Endothelial cell of umbilical vein (primary cell): Measurements from ENCODE around the gene GRIA3. TPM values are rescaled to one million over a fixed set of nuclear protein-coding genes. Genes with fewer than 3 reads are reported as not detected.

Source experiments
- BruUV-seq: library from RNA; stranded (reverse); fragments of 400-500 nt; replicated peaks from 2 replicates; lab custom pipeline; 2021; lab: Mats Ljungman, UMichigan
- CTCF ChIA-PET: fragments of 300-600, 350-600 bp; sonication (Branson Sonifier 250); formaldehyde crosslinking; loops from one replicate; lab custom pipeline; 2021; ENCODE audit warnings: antibody characterized with exemption, inconsistent platforms; lab: Charles Lee
- POLR2A ChIA-PET: fragments of 300-600, 350-600 bp; sonication (Branson Sonifier 250); formaldehyde crosslinking; loops from one replicate; lab custom pipeline; 2021; ENCODE audit warnings: antibody characterized with exemption, inconsistent platforms; lab: Charles Lee
- DNase-seq: peaks from one replicate; pipeline ENCODE4 v3.0.0-alpha.2; 2011; ENCODE audit warnings: low read depth, low spot score
- FAIRE-seq: peaks from 2 replicates; lab custom pipeline; 2011; peaks lifted over from hg19 to GRCh38; lab: Jason Lieb, UNC
- H2AFZ ChIP-seq: 2 replicates; pipeline ENCODE4 v1.6.0; 2012; ENCODE audit warnings: low read depth, low read length, control low read depth, inconsistent platforms
- H3K27ac ChIP-seq: 2 replicates; pipeline ENCODE4 v1.5.1; 2011; ENCODE audit warnings: low read depth, mild to moderate bottlenecking, control low read depth, low read length, moderate library complexity; ENCODE audit not compliant: insufficient read depth
- H3K27me3 ChIP-seq, 2 experiments: 2 replicates each; pipeline versions ENCODE4 v1.6.0 to v1.6.1; 2011; ENCODE audit warnings: low read length in 2 of 2, mixed read lengths in 1 of 2; ENCODE audit not compliant: control insufficient read depth in 2 of 2, insufficient read depth in 2 of 2
- H3K36me3 ChIP-seq, 2 experiments: 2 replicates in 1 of 2; 3 replicates in 1 of 2; pipeline ENCODE4 v1.5.1; 2011; ENCODE audit warnings: low read length in 2 of 2, mild to moderate bottlenecking in 1 of 2, moderate library complexity in 1 of 2; ENCODE audit not compliant: control insufficient read depth in 2 of 2, insufficient read depth in 2 of 2; ENCODE audit errors: extremely low read depth in 1 of 2
- H3K4me1 ChIP-seq: 3 replicates; pipeline ENCODE4 v1.5.1; 2011; ENCODE audit warnings: mild to moderate bottlenecking, low read length; ENCODE audit not compliant: control insufficient read depth, insufficient read depth; ENCODE audit errors: extremely low read depth
- H3K4me2 ChIP-seq: 2 replicates; pipeline ENCODE4 v1.6.1; 2011; ENCODE audit warnings: low read length, control low read depth, mixed read lengths; ENCODE audit not compliant: insufficient read depth
- H3K4me3 ChIP-seq, 3 experiments: fragments of 200-600 bp in 1 of 3; sonication (generic), shearing (Covaris generic) in 1 of 3; replicated peaks in 1 of 3; 2 replicates each; pipeline ENCODE4 v1.5.1; 2011 to 2016; ENCODE audit warnings: control low read depth in 3 of 3, low read length in 3 of 3, mild to moderate bottlenecking in 2 of 3, inconsistent platforms in 1 of 3, low read depth in 1 of 3, moderate library complexity in 1 of 3; ENCODE audit not compliant: insufficient read depth in 1 of 3
- H3K79me2 ChIP-seq: 2 replicates; pipeline ENCODE4 v1.6.0; 2012; ENCODE audit warnings: low read length, inconsistent platforms; ENCODE audit not compliant: control insufficient read depth, insufficient read depth
- H3K9ac ChIP-seq: replicated peaks from 2 replicates; pipeline ENCODE3; 2011; ENCODE audit warnings: low read length, control low read depth; ENCODE audit not compliant: insufficient read depth; ENCODE audit errors: extremely low read depth
- H3K9me1 ChIP-seq: replicated peaks from 3 replicates; pipeline ENCODE4 v1.6.0; 2011; ENCODE audit warnings: mild to moderate bottlenecking, low read length; ENCODE audit not compliant: control insufficient read depth, insufficient read depth; ENCODE audit errors: extremely low read depth
- H3K9me3 ChIP-seq: replicated peaks from 2 replicates; pipeline ENCODE4 v1.5.1; 2012; ENCODE audit warnings: low read length, inconsistent platforms; ENCODE audit not compliant: control insufficient read depth, insufficient read depth
- H4K20me1 ChIP-seq: replicated peaks from 2 replicates; pipeline ENCODE3; 2011; ENCODE audit warnings: mild to moderate bottlenecking, low read length; ENCODE audit not compliant: control insufficient read depth, insufficient read depth; ENCODE audit errors: extremely low read depth
- EZH2 ChIP-seq: IDR thresholded peaks from 2 replicates; pipeline ENCODE4 v1.6.1; 2012; ENCODE audit warnings: borderline replicate concordance, low read depth, mild to moderate bottlenecking, moderate library complexity, low read length, inconsistent platforms; ENCODE audit not compliant: severe bottlenecking
- FOS ChIP-seq: IDR thresholded peaks from 2 replicates; pipeline ENCODE4 v1.6.1; 2011; ENCODE audit warnings: mild to moderate bottlenecking, low read length, moderate library complexity, borderline replicate concordance; ENCODE audit not compliant: insufficient read depth
- GATA2 ChIP-seq: IDR thresholded peaks from 2 replicates; pipeline ENCODE4 v1.7.0; 2011; ENCODE audit warnings: low read depth, mild to moderate bottlenecking, moderate library complexity, mixed read lengths, low read length; ENCODE audit not compliant: insufficient read length, insufficient read depth
- JUN ChIP-seq: IDR thresholded peaks from 2 replicates; pipeline ENCODE4 v1.6.1; 2011; ENCODE audit warnings: borderline replicate concordance, low read depth; ENCODE audit not compliant: insufficient read length, insufficient read depth
- MYC ChIP-seq: IDR thresholded peaks from one replicate; pipeline ENCODE4 v1.6.1; 2011; ENCODE audit warnings: mild to moderate bottlenecking, low read depth, low read length
- POLR2A ChIP-seq: IDR thresholded peaks from 2 replicates; pipeline ENCODE4 v1.6.1; 2012; ENCODE audit warnings: low read depth, mild to moderate bottlenecking, control low read depth, low read length
- POLR2AphosphoS5 ChIP-seq: IDR thresholded peaks from 2 replicates; pipeline ENCODE4 v1.6.1; 2012; ENCODE audit warnings: low read depth, mild to moderate bottlenecking, control low read depth, low read length, moderate library complexity; ENCODE audit not compliant: insufficient read depth
- dilution Hi-C: fragments of 300-500 bp; cut with MboI; formaldehyde crosslinking; loops from one replicate; pipeline ENCODE4 v1.15.0; 2019; ENCODE audit warnings: low sequenced_read_pairs; ENCODE audit not compliant: extremely low pct_ligation_motif_present
- intact Hi-C: fragments of 100-400 bp; cut with micrococcal nuclease; formaldehyde crosslinking; loops from one replicate; pipeline ENCODE4 v1.10.0; 2022
- polyA plus RNA-seq, 4 experiments: library from polyadenylated mRNA; depleted of rRNA in 3 of 4; stranded (reverse) in 3 of 4; unstranded in 1 of 4; fragments of >200 nt; gene quantifications; 2 replicates each; pipeline versions ENCODE4 v1.2.1 to v1.2.3, GENCODE V29; 2011 to 2012; ENCODE audit warnings: missing spikeins in 1 of 4
- total RNA-seq: library from RNA; stranded (reverse); gene quantifications from 2 replicates; pipeline ENCODE4 v1.2.3, GENCODE V29; 2021
- TF ChIP-seq, protein P1 (sequence below): IDR thresholded peaks from 2 replicates; pipeline ENCODE4 v1.6.1; 2011; ENCODE audit not compliant: insufficient read depth, insufficient read length
- TF ChIP-seq, protein P2 (sequence below), 2 donors: IDR thresholded peaks; 1 replicate in 1 of 2; 2 replicates in 1 of 2; pipeline ENCODE4 v1.5.1; 2011; ENCODE audit warnings: low read length in 2 of 2, mild to moderate bottlenecking in 2 of 2, moderate library complexity in 2 of 2, control low read depth in 1 of 2, inconsistent platforms in 1 of 2, low read depth in 1 of 2; ENCODE audit not compliant: insufficient read depth in 1 of 2; ENCODE audit errors: extremely low read depth in 1 of 2

GRIA3 gene
- total and polyA plus RNA-seq, 2 donors (not counting 3 experiments of a cell fraction or from before 2014, with no cell fraction given) = not detected

GRCh38 chrX:123350226-123350625 lies 166.1 kb downstream of the GRIA3 start:
- Histone ChIP-seq H4K20me1 (no peaks in the 10 kb centered on the region), H3K79me2 (no peaks in the 10 kb centered on the region), H2AFZ (no peak overlapping the region), H3K9me3 (no peaks in the 10 kb centered on the region), H3K4me2 (no peak overlapping the region), H3K4me1 (no peaks in the 10 kb centered on the region), H3K27ac (no peak overlapping the region), H3K36me3 (no peaks in the 10 kb centered on the region), H3K9ac (no peak overlapping the region), H3K4me3 (no peak overlapping the region), H3K9me1 (no peaks in the 10 kb centered on the region), H3K27me3 (no peaks in the 10 kb centered on the region)
- dilution Hi-C loops = no loop called here
- FAIRE-seq = no peak
- TF ChIP-seq, protein P1, sequence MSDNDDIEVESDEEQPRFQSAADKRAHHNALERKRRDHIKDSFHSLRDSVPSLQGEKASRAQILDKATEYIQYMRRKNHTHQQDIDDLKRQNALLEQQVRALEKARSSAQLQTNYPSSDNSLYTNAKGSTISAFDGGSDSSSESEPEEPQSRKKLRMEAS = no peak
- no peak for TF ChIP-seq EZH2
- TF ChIP-seq POLR2A = no peak
- TF ChIP-seq, protein P2, sequence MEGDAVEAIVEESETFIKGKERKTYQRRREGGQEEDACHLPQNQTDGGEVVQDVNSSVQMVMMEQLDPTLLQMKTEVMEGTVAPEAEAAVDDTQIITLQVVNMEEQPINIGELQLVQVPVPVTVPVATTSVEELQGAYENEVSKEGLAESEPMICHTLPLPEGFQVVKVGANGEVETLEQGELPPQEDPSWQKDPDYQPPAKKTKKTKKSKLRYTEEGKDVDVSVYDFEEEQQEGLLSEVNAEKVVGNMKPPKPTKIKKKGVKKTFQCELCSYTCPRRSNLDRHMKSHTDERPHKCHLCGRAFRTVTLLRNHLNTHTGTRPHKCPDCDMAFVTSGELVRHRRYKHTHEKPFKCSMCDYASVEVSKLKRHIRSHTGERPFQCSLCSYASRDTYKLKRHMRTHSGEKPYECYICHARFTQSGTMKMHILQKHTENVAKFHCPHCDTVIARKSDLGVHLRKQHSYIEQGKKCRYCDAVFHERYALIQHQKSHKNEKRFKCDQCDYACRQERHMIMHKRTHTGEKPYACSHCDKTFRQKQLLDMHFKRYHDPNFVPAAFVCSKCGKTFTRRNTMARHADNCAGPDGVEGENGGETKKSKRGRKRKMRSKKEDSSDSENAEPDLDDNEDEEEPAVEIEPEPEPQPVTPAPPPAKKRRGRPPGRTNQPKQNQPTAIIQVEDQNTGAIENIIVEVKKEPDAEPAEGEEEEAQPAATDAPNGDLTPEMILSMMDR (IDR thresholded peaks at IDR 0.05; ENCODE audit: extremely low read depth in 1 of 2, insufficient read depth in 1 of 2, low read depth in 1 of 2, low read length in 2 of 2) = no peak
- no peak for TF ChIP-seq JUN
- no peak for TF ChIP-seq MYC
- TF ChIP-seq GATA2 = no peak
- no peak for TF ChIP-seq POLR2AphosphoS5
- no peak for TF ChIP-seq FOS
- CTCF ChIA-PET = no interaction called here
- POLR2A ChIA-PET = no interaction called here
- intact Hi-C loops = no loop called here
- no TSS peak for BruUV-seq
- DNase-seq = no peak
